ENCODE measurements around the gene GTF3C1.
"Not testable (repeated sequence)": the region's sequence is repeated elsewhere in the genome, so short reads cannot be mapped to it uniquely, and the experiment has no call there.

The GTF3C1 gene

GRCh38 chr16:27445502-27446175 lies 104.1 kb downstream of the GTF3C1 start:
- DNase-seq (ENCODE audit: low read depth in 4 of 4, low spot score in 1 of 4) = no peak

DNA sequence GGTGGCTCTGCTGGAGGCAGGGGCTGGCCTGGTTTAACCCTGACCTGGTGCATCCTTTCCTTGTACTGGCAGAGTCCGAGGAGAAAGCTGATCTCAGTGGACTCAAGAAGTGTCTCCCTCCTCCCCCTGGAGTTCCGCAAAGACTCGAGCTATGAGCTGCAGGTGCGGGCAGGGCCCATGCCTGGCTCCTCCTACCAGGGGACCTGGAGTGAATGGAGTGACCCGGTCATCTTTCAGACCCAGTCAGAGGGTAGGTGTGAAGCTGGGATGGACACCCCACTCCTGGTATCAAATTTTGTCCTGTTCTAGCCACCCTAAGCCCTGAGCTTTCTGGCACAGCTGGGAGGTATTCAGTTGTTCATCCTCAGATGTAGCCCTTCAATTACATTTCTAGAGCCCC lies 105.2 kb downstream of the GTF3C1 start:
- no peak for DNase-seq (ENCODE audit: low read depth in 4 of 4, low spot score in 1 of 4)

DNA sequence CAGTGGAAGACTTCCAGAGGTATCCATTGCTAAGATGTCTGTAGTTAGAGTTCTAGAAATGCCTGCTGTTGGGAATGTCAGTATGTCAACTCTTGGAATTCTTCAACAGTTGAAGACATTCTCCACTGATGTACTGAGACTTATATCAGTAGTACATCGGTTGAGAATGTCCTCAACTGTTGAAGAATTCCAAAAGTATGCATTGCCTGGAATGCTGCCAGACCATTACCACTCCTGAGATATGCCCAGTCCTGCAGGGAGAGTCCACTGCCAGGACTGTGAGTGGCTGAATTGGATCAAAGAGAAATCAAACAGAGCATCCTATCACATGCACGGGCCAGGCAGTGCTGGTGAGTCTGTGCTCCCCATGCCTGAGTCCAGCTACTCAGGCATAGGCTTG lies 105.7 kb downstream of the GTF3C1 start:
- DNase-seq (ENCODE audit: low read depth in 4 of 4, low spot score in 1 of 4) = no peak

DNA sequence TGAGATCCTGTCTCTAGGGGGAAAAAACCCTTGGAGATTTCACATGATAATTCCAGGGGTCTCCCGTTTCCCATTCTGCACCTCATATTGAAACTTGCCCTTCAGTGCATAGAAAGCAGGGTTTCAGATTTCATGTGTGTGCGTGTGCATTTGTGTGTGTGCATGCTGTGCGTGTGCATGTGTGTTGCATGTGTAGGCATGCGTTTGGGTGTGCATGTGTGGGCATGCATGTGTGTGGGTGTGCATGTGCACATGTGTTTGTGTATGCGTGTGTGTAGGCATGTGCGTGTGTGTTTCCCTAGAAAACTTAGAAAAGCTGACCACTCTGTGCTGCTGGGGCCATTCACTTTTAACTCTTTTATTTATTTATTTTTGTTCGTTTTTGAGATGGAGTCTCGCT lies 107.7 kb downstream of the GTF3C1 start:
- no peak for DNase-seq (ENCODE audit: low read depth in 4 of 4, low spot score in 1 of 4)

- no peak for DNase-seq (ENCODE audit: low read depth in 4 of 4, low spot score in 1 of 4)
These were observed 108.4 kb downstream of the GTF3C1 start for GRCh38 chr16:27441276-27441675.

- DNase-seq (ENCODE audit: low read depth in 4 of 4, low spot score in 1 of 4) = no peak
These were observed 110.3 kb downstream of the GTF3C1 start for GRCh38 chr16:27439271-27440018.

DNA sequence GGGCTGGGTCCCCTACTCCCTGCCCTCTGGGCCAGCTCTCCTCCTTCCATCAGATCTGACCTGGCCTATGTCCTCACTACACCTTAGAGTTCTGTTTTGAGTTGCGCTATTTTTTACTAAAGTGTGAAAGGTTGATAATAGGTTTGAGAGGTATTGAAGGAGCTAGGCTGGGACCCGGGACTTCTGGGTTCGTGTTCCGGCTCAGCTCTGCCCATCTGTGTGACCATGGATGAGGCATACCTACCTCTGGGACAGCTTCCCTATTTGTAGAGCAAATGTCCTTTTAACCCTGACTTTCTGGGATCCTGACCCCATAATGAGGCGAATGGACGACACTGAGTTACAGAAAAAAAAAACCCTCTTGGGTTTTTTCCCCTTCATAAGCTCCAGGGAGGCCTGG lies 111.8 kb downstream of the GTF3C1 start:
- DNase-seq (ENCODE audit: low read depth in 4 of 4, low spot score in 1 of 4) = no peak

DNA sequence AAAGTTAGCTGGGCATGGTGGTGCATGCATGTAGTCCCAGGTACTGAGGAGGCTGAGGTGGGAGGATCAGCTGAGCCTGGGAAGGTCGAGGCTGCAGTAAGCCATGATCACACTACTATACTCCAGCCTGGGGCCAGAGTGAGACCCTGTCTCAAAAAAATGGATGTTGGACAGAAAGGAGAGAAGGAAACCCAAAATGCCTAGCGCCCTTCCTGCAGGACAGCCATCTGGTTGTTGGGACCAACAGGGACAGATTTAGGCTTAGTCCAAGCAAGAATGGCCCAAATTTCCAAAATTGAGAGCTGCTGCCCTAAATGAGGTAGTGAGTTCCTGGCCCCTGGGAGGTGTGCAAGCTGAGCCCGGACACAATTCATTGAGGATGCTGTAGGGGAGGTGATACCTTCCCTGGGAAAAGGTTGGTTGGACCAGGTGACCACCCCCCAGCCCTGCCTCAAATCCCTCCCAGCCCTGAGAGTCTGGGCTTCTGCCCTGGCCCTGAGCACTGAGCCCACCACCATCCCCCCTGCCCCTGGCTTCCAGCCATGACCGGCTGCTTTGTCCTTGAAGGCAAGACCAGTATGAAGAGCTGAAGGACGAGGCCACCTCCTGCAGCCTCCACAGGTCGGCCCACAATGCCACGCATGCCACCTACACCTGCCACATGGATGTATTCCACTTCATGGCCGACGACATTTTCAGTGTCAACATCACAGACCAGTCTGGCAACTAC lies 112.6 kb downstream of the GTF3C1 start:
- no peak for DNase-seq (ENCODE audit: low read depth in 4 of 4, low spot score in 1 of 4)

DNA sequence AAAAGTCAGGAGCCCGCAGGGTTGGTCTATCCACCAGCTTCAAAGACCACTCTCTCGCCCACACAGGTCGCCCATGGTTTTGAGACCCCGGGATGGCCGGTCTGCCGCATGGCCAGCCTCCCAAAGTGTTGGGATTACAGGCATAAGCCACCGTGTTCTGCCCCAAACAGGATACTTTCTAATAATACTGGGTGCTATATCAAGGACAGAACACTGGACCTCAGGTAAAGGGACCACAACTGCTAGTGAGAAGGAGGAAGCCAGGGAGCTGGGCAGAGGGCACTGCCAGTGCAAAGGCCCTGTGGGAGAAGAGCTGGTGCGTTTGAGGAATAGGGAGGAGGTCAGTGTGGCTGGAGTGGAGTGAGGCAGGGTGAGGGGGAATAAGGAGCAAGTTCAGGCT lies 113.6 kb downstream of the GTF3C1 start:
- DNase-seq (ENCODE audit: low read depth in 4 of 4, low spot score in 1 of 4) = no peak

DNA sequence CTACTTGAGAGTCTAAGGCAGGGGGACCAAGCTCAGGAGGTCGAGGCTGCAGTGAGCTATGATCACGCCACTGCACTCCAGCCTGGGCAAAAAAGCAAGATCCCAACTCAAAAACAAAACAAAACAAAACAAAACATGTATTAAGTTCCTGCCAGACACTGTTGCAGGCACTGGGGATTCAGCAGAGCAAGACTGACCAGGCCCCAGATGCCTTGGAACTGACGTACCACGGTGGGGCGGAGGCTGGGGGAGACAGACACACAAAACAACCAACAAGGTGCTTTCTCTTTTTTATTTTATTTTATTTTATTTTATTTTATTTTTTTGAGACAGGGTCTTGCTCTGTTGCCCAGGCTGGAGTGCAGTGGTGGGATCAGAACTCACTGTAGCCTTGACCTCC lies 114.6 kb downstream of the GTF3C1 start:
- DNase-seq (ENCODE audit: low read depth in 4 of 4, low spot score in 1 of 4) = not testable (repeated sequence)

DNA sequence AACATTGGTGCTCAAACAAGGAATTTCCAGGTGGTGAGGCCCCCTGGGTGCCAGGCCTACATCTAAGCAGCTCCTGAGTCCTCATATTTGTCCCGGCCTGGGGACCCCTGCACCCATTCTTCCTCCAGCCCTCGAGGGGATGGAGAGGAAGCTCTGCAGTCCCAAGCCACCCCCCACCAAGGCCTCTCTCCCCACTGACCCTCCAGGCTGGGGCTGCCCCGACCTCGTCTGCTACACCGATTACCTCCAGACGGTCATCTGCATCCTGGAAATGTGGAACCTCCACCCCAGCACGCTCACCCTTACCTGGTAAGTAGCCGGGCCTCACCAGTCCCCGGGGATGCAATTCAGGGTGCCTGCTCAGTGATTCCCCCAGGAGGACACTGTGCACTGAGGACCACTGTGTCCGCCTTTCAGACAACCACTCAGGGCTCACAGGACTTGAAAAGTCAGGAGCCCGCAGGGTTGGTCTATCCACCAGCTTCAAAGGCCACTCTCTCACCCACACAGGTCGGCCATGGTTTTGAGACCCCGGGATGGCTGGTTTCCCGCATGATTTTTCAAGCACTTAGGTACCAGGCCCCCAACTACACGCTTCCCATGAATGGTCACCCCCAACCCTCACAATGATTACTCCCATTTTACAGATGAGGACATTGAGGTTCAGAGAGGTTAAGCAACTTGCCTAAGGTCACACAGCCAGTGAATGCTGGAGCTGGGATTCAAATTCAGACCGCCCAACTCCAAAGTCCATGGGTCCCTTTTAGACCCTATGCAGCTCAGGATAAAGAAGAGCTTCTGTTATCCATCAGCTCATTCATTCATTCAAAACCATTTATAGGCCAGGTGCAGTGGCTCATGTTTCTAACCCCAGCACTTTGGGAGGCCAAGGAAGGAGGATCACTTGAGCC lies 115.3 kb downstream of the GTF3C1 start:
- DNase-seq (ENCODE audit: low read depth in 4 of 4, low spot score in 1 of 4) = no peak

DNA sequence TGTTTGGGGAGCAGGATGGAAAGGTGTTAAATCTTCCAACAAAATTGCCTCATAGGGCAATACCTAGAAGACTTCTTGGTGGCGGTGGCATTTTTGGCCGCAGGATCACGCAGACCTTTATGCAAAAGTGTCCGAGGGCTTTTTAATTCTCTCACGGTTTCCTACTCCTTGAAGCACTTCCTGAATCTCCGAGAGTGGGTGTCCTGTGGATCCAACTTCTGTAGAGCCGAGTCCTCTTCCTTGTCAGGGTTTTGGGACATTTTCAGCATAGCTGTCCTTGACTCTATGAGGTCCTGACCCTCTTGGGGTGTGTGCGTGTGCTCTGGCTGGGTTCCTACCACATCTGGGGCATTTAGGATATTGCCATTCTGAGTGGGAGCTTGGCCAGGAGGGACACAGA lies 116.1 kb downstream of the GTF3C1 start:
- DNase-seq (ENCODE audit: low read depth in 4 of 4, low spot score in 1 of 4) = no peak

- not testable (repeated sequence) for DNase-seq (ENCODE audit: low read depth in 4 of 4, low spot score in 1 of 4)
These were observed 116.5 kb downstream of the GTF3C1 start for GRCh38 chr16:27433191-27433590.

DNA sequence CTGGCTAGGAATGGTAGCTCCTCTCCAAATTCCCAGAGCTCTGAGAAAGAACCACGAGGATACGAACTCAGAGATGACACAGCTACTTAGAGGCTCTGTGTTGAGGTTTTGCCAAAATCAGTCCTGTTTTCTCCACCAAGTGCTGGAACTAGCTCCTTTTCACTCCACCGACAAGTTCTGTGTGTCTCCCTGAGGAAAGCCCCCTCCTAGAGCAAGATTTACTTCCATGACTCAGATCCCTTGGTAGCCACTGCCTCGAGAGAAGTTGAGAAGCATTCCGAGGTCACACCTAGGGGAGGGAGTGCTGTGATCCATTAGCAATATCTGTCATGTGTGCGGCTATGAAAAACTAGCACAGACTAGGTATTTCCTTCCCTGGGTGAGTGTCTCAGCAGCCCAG lies 117.2 kb downstream of the GTF3C1 start:
- no peak for DNase-seq (ENCODE audit: low read depth in 4 of 4, low spot score in 1 of 4)

DNA sequence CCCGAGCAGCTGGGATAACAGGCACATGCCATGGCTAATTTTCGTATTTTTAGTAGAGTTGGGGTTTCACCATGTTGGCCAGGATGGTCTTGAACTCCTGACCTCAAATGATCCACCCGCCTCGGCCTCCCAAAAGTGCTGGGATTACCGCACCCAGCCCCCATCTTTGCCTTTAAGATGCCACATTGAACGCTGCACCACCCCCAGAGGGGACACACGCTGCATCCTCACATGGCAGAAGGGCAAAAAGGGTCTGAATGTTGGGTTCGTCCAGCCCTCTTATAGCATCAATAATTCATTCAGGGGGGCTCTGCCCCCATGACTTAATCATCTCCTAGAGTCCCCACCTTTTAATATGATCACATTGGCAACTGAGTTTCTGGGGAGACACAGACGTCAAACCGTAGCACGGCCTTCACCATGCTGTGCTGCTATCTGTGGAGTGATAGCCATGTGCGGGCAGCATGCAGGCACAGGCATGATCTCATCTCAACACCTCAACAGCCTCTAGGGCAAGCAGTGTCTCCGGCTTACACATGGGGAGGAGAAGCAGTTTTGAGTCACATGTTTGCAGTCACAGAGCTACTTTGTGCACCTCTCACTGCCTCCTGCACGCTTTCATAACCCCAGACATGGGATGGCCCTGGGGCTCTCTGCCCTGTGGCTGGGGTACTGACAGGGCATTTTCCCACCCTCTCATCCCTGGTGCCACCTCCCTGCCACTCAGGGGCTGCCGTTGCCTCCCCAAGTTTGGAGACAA lies 117.8 kb downstream of the GTF3C1 start:
- DNase-seq (ENCODE audit: low read depth in 4 of 4, low spot score in 1 of 4) = no peak

DNA sequence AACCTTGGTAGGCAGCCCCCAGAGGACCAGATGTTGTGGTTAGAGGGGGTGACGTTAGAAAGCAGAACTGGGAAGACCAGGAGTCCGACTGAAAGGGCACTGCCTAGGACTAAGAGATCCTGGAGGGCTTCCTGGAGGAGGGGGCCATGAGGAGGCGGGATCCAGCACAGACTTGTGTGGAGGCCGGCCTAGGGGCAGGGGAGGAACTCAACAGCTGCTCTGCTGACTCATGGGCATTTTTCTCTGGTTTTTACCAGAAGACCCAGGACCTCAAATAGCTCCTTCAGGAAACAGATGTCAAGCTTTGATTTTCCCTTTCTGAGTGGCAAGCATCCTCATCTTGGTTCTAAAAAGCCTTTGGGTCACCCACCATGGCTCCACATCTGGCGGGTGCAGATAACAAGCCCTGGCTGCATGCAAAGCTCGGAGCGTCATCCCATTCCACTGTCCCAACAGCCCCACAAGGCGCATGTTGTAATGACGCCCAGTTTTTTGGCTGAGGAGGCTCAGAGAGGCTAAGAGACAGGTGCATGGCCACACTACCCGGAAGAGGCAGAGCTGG lies 118.7 kb downstream of the GTF3C1 start:
- DNase-seq (ENCODE audit: low read depth in 4 of 4, low spot score in 1 of 4) = no peak

DNA sequence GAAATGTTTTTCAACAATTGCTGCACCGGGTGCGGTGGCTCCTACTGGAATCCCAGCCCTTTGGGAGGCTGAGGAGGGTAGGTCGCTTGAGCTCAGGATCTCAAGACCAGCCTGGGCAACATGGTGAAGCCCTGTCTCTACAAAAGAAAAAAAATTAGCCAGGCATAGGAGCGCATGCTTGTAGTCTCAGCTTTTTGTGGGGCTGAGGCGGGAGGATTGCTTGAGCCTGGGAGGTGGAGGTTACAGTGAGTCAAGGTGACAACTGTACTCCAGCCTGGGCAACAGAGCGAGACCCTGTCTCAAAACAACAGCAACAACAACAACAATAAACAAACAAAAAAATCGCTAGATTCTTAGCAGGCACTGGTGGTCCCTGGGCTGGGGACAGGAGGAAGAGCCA lies 119.2 kb downstream of the GTF3C1 start:
- DNase-seq (ENCODE audit: low read depth in 4 of 4, low spot score in 1 of 4) = no peak

DNA sequence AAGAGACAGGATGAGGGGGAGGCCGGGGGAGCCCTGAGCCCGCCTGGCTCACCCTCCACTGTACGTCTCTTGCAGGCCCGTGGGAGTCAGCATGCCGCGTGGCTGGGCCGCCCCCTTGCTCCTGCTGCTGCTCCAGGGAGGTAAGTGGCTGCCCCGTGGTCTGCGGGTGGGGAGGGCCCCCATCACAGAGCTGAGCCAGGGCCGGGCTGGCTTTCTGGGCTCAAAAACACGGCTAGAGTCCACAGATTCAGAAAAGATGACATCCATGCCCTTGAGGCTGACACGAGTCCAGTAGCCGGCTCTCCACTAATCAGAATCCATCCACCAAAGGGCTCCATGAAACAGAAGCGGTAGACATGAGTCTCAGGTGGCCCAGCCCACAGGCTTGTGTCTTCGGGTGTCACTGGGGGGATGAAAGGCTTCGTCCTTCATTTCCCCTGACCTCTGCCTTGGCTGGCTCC lies 119.7 kb downstream of the GTF3C1 start:
- DNase-seq (ENCODE audit: low read depth in 4 of 4, low spot score in 1 of 4) = no peak

DNA sequence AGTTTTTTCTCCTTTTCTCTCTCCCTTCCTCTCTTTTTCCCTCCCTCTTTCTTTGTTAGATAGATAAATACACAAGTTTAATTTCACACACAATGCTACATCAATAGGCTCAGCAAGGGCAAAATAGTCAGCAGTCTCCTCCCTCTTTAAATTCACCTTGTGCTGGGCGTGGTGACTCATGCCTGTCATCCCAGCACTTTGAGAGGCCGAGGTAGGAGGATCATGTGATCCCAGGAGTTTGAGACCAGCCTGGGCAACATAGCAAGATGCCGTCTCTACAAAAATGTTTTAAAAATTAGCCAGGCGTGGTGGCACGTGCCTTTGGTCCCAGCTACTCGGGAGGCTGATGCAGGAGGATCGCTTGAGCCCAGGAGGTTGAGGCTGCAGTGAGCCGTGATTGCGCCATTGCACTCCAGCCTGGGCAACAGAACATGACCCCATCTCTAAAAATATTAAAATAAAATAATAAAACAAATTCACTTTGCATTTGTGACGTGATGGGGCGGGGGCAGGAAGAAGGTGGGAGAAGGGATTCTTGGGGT lies 120.3 kb downstream of the GTF3C1 start:
- no peak for DNase-seq (ENCODE audit: low read depth in 4 of 4, low spot score in 1 of 4)

Data from stimulated activated CD4-positive, alpha-beta T cell treated with anti-CD3 and anti-CD28 coated beads, Interleukin-1b, Interleukin-23, amount 100 ng/mL, for 24 hours (primary cell).